Epidermal melanocyte (primary cell): ENCODE data around the gene FNDC3A.
"Not testable (repeated sequence)": the region's sequence is repeated elsewhere in the genome, so short reads cannot be mapped to it uniquely, and the experiment has no call there.

Experiments used
- DNase-seq: peaks from one replicate; pipeline ENCODE4 v3.0.0; 2011; ENCODE audit warnings: low spot score; ENCODE audit not compliant: insufficient read length

FNDC3A gene

DNA sequence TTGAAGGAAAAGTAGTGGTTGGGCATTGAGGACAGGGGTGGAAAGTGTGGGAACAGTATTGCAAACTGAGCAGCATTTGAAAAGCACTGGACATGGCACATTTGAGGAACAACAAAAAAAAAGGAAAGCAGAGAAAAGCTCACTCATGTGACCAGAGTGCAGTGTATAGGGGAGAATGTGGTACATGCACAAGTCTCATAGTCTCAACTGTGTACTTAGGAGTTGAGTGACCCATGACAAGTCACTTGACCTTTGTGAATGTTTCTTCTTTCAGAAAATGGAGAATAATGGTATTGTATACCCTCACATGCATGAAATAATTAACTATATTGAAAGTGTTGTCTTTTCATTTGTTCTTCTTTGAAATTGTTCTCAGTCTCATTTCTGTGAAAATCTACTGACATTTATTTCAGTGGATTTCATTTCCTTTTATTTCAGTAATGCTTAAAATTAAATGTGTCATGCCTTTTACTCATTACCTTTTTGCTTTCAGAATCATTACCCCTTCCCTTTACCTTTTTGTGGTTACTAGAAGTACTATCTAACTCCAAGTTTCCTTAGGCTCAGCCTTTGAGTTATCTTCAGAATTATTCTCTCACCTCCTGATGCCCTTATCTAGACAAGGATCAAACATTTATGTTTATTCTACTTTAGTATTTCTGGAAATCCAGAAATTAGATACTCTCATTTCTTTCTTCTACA is 165.3 kb downstream of the FNDC3A start:
- DNase-seq: no peak

DNA sequence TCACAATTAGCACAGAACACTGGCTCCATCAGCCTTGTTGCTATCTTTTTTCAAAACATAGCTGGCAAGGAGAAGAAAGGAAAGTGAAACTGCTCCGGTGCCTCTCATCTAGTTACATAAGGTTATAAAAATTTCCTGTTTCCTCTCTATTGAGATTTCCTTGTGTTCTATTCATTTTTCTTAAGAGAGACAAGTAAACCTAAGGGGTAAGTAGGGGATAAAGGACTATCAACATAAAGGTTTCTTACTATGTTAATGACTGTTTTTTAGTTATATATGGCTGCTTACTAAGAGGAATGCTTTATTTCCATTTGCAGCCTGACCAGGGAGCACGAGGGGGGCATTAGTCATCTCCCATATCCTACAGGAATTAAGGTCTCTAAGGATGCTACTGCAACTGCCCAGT is 171.2 kb downstream of the FNDC3A start:
- DNase-seq: no peak

DNA sequence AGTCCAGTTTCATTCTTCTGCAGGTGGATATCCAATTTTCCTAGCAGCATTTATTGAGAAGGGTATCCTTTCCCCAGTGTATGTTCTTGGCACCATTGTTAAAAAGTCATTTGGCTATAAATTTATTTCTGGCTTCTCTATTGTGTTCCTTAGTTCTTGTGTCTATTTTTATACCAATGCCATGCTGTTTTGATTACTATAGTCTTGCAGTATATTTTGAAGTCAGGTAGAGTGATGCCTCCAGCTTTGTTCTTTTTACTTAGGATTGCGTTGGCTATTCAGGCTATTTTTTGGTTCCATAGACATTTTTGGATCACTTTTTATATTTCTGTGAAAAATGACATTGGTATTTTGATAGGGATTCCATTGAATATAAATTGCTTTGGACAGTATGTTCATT is 172.7 kb downstream of the FNDC3A start:
- no peak for DNase-seq

DNA sequence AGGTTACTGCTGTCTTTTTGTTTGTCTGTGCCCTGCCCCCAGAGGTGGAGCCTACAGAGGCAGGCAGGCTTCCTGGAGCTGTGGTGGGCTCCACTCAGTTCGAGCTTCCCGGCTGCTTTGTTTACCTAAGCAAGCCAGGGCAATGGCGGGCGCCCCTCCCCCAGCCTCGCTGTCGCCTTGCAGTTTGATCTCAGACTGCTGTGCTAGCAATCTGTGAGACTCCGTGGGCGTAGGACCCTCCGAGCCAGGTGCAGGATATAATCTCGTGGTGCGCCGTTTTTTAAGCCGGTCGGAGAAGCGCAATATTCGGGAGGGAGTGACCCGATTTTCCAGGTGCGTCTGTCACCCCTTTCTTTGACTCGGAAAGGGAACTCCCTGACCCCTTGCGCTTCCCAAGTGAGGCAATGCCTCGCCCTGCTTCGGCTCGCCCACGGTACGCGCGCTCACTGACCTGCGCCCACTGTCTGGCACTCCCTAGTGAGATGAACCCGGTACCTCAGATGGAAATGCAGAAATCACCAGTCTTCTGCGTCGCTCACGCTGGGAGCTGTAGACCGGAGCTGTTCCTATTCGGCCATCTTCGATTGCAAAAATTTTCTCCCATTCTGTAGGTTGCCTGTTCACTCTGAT is 182.4 kb downstream of the FNDC3A start:
- DNase-seq: not testable (repeated sequence)

DNA sequence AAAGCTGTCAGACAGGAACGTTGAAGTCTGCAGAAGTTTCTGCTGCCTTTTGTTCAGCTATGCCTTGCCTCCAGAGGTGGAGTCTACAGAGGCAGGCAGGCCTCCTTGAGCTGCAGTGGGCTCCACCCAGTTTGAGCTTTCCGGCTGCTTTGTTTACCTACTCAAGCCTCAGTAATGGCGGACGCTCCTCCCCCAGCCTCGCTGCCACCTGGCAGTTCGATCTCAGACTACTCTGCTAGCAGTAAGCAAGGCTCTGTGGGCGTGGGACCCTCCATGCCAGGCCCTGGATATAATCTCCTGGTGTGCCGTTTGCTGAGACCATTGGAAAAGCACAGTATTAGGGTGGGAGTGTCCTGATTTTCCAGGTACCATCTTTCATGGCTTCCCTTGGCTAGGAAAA is 187.4 kb downstream of the FNDC3A start:
- not testable (repeated sequence) for DNase-seq

DNA sequence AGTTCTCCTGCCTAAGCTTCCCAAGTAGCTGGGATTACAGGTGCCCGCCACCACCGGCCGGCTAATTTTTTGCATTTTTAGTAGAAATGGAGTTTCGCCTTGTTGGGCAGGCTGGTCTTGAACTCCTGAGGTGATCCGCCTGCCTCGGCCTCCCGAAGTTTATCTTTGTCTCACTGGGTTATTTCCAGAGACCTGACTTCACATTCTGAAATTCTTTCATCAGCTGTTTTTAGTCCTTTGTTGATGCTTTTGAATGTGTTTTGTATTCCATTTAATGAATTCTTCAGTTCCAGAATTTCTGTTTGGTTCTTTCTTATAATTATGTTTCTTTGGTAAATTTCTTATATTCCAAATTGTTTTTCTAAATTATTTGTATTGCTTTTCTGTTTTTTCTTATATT is 189.0 kb downstream of the FNDC3A start:
- DNase-seq: no peak

DNA sequence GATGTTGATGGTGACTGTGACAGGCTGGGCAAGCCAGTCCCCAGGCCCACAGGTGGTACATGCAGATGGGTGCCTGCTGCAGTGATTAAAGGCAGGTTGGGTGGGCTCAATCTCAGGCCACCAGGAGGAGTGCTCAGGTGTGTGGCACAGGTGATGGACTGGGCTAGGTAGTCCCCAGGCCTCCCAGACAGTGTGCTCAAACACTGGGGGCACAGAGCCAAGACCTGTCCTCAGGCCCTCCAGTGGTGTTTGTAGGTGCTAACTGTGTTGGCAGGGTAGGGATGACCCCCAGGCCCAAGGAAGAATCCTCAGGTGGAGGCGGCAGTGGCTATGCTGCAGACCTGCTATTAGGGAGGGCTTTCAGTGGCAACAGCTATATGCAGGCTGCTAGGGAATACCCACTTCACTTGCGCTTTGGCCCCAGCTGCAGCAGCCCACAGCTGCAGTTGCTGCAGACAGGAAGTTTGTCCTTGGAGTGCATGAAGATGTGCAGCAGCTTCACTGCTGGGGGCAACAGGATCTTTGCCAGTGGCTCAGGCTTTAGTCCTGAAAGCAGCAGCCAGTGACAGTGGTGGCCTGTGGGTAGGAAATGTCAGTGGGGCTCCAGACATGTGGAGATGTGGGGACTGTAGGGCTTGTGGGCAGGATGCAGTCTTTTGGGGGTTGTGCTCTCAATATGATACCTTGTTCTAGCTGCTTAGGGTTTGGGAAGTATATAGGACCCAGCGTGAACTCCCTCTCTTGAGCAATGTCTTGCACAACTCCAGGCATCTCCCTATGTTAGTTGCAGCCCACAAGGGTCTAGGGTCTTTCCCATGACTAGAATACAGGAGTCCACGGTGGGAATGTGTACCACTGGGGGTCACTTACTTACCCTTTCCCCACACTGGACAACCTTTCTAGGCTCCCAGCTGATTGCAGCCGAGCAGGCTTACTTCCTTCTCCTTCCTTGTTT is 190.4 kb downstream of the FNDC3A start:
- no peak for DNase-seq

DNA sequence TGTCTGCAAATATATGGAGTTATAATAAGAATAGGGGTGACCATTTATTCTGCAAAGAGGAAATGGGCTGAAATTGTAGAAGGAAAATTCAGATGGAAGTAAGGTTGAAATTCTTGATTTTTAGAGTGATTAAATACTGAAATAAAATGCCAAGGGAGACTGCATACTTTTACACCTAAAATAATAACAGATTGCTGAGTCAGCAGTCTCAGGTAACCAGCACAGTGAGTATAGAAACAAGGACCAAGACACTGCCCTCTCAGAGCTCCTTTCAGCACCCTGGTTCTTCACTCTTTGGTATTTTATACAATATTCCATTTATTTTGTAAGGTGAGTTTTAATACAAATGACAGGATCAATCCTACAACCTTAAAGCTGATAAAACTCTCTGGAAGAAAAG is 195.6 kb downstream of the FNDC3A start:
- DNase-seq: no peak

DNA sequence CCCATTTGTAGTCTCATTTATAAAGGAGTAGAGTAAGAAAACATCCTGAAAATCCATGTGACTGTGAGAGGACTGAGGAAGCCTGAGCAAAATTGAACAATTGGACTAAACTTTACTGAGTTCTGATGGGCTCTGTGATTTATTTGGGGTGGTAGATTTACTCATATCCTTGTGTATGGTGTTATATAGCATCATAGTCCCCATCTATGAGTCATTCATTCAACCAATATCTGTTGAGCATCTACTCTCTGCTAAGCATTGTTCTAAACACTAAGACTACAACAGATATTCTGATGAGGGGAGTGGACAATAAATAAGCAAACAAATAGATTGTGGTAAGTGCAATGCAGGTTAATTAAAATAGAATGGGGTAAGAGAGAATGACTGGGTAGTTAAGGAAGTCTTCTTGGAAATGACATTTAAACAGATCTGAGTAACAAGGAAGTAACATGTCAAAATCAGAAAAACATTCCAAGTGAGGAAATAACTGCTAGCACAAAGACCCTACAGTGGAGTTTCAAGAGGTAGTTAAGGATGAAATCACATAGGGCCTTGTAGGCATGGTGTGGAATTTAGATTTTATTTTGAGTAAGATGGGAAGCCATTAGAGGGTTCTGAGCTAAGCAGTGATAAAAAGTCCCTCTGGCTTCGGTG is 208.1 kb downstream of the FNDC3A start:
- DNase-seq: no peak

DNA sequence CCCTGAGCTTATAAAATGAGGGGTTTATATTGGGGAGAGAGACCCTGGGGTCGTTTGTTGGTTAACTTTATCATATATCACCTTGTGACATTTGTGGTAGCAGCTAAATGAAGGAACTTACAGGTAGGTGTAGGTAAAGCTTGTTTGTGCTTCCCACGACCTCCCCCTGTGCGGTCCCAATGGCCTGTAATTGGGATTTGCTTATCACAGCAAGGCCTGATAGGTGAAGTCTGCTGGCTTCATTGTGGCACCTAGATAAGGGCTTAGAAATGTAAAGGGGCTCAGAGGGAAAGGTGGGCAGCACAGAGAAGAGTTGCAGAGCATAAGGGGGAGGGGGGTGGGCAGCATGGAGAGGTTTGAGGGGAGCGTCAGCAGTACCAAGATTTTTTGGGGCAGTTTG is 208.9 kb downstream of the FNDC3A start:
- DNase-seq: no peak

DNA sequence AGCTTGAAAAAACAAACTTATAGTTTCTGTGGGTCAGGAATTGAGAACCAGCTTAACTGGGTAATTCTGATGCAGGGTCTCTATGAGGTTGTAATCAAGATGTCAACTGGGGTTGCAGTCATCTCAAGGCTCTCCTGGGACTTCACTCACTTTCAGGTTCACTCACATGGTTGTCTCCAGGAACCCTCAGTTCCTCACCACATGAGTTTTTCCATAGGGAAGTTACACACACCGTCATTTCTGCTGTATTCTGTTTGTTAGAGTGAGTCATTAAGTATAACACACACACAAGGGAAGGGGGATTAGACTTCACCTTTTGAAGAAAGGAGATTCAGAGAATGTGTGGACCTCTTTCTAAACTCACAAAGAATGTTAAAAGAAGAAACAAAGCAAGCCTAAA is 209.6 kb downstream of the FNDC3A start:
- DNase-seq: no peak

DNA sequence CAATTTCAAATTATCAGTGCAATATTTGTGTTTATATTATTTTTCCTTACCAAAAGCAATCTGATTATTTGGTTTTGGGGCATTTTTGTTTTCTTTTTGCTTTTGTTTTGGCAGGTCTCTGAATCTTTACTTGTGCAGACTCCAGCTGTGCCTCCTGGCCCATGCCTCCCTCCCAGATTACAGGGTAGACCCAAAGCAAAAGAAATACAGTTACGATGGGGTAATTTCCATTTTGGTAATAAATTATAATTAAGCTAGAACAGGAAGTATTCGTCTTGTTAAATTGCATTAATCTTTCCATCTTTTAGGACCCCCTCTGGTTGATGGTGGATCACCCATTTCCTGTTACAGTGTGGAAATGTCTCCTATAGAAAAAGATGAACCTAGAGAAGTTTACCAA is 215.2 kb downstream of the FNDC3A start:
- DNase-seq: no peak

DNA sequence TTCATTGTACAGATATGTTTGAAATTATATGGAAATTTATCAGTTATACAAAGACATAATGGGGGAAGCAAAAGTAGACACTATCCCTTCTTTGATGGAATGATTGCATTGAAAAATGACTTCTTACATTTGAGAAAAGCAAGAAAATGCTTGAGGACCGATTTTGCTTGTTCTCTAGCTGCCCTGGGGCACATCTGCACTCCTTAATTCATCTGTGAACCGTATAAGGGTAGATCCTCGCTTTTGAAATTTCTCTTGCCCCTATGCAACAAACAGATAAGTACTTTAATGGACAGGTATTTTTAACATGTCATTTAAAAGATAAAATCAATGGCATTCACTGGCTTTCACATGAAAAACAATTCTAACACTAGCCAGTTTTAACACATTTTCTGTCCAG is 230.9 kb downstream of the FNDC3A start:
- DNase-seq: no peak

DNA sequence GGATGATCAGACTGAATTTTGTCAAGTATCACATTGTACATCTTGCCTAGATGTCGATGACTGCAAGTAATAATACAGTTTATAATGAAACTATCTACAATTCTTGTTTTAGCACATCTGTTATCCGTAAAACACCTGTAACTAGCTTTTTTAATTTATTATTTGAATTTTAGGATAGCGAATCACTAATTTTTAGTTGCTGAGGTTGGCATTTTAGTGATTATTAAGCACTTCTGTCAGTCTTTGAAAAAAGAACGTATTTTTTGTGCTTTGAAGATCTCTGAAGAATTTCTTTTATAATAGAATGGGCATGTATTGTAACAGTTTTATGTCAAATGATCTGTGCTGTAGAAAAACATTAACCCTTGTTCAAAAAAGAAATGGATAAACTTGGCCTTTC is 232.9 kb downstream of the FNDC3A start:
- DNase-seq: no peak

DNA sequence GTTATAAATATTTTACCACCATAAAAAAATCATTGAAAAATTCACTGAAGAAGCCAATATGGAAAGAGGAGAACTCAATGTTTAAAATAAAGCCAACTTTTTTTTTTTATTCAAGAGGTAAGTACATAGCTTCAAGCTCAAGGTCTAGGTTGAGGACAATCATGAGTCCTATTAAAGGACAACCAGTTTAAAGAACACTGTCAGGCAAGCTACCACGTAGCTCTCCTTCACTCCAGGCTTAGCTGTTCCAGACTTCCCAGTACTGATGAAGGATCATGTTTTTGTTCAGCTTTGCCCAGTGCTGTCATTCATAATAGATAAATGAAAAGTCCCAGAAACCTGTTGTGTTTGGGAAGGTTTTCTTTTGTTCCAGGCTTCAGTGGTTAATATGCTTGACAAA is 234.4 kb downstream of the FNDC3A start:
- DNase-seq: no peak

DNA sequence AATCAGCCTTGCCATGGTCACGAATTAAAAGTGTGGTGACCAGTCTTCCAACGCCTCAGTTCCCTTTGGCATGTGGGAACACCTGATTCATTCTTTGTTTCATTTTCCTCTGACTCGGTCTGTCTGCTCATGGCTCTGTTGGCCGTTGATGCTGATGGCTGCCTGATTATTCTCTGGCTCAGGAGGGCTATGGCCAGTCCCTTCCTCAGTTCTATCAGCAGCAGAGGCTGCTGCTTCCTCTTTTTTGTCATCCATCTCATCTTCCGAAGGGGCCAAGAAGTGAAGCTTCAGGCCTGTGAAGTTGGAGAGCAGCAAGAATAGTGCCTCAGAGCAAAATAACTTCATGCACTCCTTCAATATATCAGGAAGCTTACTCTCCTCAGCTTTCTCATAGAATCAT is 235.0 kb downstream of the FNDC3A start:
- no peak for DNase-seq

DNA sequence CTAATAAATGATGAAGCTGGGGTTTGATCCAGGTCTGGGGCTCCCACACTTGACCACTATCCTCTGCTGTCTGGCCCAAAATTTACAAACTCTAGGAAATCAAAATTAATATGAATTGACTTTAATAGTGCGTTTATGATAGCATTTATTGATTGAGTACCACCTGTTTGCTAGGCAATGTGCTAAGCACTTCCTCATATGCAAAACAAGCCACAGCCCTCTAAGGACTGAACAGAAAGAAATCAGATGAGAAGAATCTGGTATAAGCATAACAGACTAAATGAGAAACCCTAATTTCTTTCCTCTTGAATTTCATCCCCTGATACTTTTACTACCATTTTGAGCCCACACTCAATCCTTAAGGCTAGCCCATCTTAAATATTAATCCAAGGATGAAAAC is 237.8 kb downstream of the FNDC3A start:
- no peak for DNase-seq

DNA sequence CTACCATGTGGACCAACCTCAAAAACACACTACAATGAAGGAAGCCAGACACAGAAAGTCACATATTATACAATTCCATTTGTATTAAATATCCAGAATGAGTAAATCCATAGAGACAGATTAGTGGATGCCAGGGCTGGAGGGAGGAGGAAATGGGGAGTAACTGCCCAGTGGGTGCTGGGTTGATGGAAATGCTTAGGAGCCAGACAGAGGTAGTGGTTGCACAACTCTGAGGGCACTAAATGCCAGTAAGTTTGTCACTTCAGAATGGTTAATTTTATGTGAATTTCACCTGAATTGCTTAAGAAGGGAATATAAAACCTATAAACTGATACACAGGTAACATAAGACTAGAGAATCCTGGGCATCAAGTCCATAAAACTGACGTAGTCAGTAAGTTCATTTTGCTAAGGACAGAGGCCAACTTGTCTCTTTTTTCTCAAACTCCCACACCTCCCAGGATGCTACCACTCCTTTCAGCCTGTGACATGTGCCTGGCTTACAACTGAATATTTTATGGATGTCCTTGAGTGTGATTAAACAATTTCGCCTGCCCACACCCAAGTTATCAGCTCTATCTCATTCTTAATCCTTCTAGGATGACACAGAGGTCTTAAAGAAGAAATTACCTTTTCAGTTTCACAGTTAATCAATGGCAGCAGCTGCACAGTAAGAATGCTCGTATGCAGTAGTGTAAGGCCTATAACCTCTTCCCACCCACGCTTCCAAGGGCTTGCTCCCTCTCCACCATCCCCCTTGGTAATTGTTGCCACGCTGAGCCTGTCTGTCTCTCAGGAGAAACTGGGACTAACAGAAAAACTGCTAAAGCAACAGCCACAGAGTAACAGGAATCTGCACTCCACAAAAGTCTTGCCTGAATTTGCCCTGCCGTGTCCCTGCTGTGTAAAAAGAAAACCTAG is 238.5 kb downstream of the FNDC3A start:
- DNase-seq: no peak

DNA sequence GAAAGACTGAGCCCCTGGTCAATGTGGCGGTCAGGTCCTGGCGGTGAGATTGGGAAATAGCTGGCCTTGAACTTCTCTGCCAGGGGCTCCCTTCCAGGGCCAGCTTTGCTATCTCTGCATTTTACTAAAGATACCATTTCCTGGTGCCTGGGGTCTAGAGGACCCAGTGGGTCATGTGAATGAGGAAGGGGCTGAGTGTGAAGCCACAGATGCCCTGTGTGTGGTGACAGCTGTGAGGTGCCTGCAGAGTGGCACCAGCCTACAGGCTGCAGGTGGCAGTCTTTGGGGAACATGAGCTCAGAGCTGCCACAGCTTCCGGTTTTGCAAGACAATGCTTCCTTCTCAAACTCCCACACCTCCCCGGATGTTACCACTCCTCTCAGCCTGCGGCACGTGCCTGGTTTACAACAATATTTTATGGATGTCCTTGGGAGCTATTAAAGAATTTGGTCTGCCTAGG is 239.2 kb downstream of the FNDC3A start:
- DNase-seq: no peak

DNA sequence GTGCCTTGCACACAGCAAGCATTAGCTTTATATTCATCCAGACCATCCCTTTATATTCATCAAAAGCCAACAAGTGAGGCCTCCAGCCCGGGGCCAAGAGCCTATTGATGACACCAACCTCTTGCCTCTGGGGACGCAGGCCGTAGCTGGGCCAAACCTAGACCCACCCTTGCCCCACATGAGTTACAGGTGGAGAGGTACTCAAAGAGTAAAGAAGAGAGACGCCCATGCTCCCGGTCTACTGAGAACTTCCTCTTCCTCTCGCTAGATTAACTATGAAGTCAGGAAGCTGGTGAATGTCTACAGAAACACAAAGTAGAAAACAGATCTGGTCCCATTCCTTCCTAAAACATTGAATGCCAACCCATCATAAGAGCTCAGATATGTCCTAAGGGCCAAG is 240.6 kb downstream of the FNDC3A start:
- DNase-seq: no peak
